Esophagus squamous epithelium (tissue), 4 donors: ENCODE data around the gene UVSSA.

ENCODE experiments used
- CTCF ChIP-seq, 6 experiments: fragments of 450-650 bp in 4 of 6; fragments of 200-600 bp in 2 of 6; sonication (generic) in 2 of 6; IDR thresholded peaks; one replicate each; pipeline ENCODE4 v1.5.1; 2016 to 2019; ENCODE audit warnings: antibody characterized with exemption in 6 of 6, mild to moderate bottlenecking in 4 of 6, moderate library complexity in 4 of 6
- POLR2A ChIP-seq, 4 donors: fragments of 450-650 bp; IDR thresholded peaks; one replicate each; pipeline ENCODE4 v1.6.1; 2017; ENCODE audit warnings: antibody characterized with exemption in 4 of 4, mild to moderate bottlenecking in 4 of 4, moderate library complexity in 3 of 4

- TF ChIP-seq CTCF (IDR thresholded peaks at IDR 0.05) (no peak), POLR2A (IDR thresholded peaks at IDR 0.05) (no peak)
Observed at GRCh38 chr4:1369479-1370079, 22.6 kb downstream of the UVSSA start.
